K562 (cell line): ENCODE data around the gene NR5A2. TPM values are rescaled to one million over a fixed set of nuclear protein-coding genes. Genes with fewer than 3 reads are reported as not detected.

Experiments used
- ARHGAP35 ChIP-seq: fragments of 450-650 bp; IDR thresholded peaks from 2 replicates; pipeline ENCODE4 v1.6.1; 2018; ENCODE audit not compliant: partially characterized antibody
- CBX8 ChIP-seq: fragments of 200-600 bp; sonication (generic); IDR thresholded peaks from 2 replicates; pipeline ENCODE4 v1.6.1; 2012; ENCODE audit warnings: borderline replicate concordance, mixed run types, low read depth, mild to moderate bottlenecking, moderate library complexity, mixed read lengths, low read length, control low read depth, inconsistent platforms; ENCODE audit not compliant: poor library complexity, severe bottlenecking; ENCODE audit errors: extremely low read depth
- EWSR1 ChIP-seq: fragments of 450-650 bp; IDR thresholded peaks from 2 replicates; pipeline ENCODE4 v1.6.1; 2018; ENCODE audit warnings: borderline replicate concordance, mild to moderate bottlenecking, low read depth, moderate library complexity; ENCODE audit not compliant: partially characterized antibody
- JUNB ChIP-seq: fragments of 450-650 bp; formaldehyde crosslinking; conservative IDR thresholded peaks from 2 replicates; pipeline ENCODE4 v1.4.0; 2020; ENCODE audit warnings: mild to moderate bottlenecking
- MTA2 ChIP-seq: fragments of 450-650 bp; IDR thresholded peaks from 2 replicates; pipeline ENCODE4 v1.6.1; 2016; ENCODE audit warnings: low read depth
- NCOA2 ChIP-seq, 2 experiments: fragments of 450-650 bp; IDR thresholded peaks; 2 replicates each; pipeline ENCODE4 v1.6.1; 2018; ENCODE audit warnings: mild to moderate bottlenecking in 2 of 2, moderate library complexity in 1 of 2; ENCODE audit not compliant: partially characterized antibody in 2 of 2
- NR2C1 ChIP-seq, 2 experiments: fragments of 450-650 bp; IDR thresholded peaks; 2 replicates each; pipeline ENCODE4 v1.6.1; 2017; ENCODE audit warnings: mild to moderate bottlenecking in 2 of 2, antibody characterized with exemption in 1 of 2, inconsistent platforms in 1 of 2, missing compliant biosample characterization in 1 of 2, missing genetic modification characterization in 1 of 2
- PATZ1 ChIP-seq: fragments of 250-450 bp; sonication (Bioruptor Pico); IDR thresholded peaks from 2 replicates; pipeline ENCODE4 v1.5.0; 2020; ENCODE audit warnings: mild to moderate bottlenecking, borderline replicate concordance
- PHTF2 ChIP-seq: fragments of 250-450 bp; sonication (Bioruptor Pico); IDR thresholded peaks from 2 replicates; pipeline ENCODE4 v1.5.0; 2021; ENCODE audit warnings: mild to moderate bottlenecking
- PML ChIP-seq: IDR thresholded peaks from 2 replicates; pipeline ENCODE4 v1.6.1; 2012; ENCODE audit warnings: low read length, inconsistent platforms
- RFX1 ChIP-seq: fragments of 450-650 bp; IDR thresholded peaks from 2 replicates; pipeline ENCODE4 v1.6.1; 2016; ENCODE audit warnings: mild to moderate bottlenecking, moderate library complexity
- SIRT6 ChIP-seq: IDR thresholded peaks from one replicate; pipeline ENCODE4 v1.6.1; 2012; ENCODE audit warnings: low read depth, mild to moderate bottlenecking, control low read depth, inconsistent platforms, low read length, moderate library complexity
- STAT5A ChIP-seq: IDR thresholded peaks from 2 replicates; pipeline ENCODE4 v1.6.1; 2012; ENCODE audit warnings: low read length, inconsistent platforms, borderline replicate concordance
- TEAD4 ChIP-seq, 2 experiments: sonication (generic) in 1 of 2; formaldehyde crosslinking in 1 of 2; IDR thresholded peaks; 2 replicates each; pipeline versions ENCODE4 v1.6.1 to v1.8.0; 2012 to 2022; ENCODE audit warnings: borderline replicate concordance in 1 of 2, inconsistent platforms in 1 of 2, low read length in 1 of 2, mild to moderate bottlenecking in 1 of 2, missing genetic modification reagents in 1 of 2
- ZBTB26 ChIP-seq: fragments of 450-650 bp; formaldehyde crosslinking; IDR thresholded peaks from 2 replicates; pipeline ENCODE4 v1.4.0; 2022; ENCODE audit warnings: missing genetic modification characterization
- ZFX ChIP-seq: sonication (generic); formaldehyde crosslinking; IDR thresholded peaks from 2 replicates; pipeline ENCODE4 v1.8.0; 2022; ENCODE audit warnings: mild to moderate bottlenecking, missing genetic modification reagents, moderate library complexity
- ZNF282 ChIP-seq: sonication (generic); formaldehyde crosslinking; IDR thresholded peaks from 2 replicates; pipeline ENCODE4 v1.8.1; 2023; ENCODE audit warnings: missing genetic modification reagents
- ZNF408 ChIP-seq: fragments of 250-450 bp; sonication (Bioruptor Pico); IDR thresholded peaks from 2 replicates; pipeline ENCODE4 v1.4.0; 2020; ENCODE audit warnings: low read depth, mild to moderate bottlenecking, moderate library complexity
- ZNF551 ChIP-seq: fragments of 250-450 bp; sonication (Bioruptor Pico); IDR thresholded peaks from 2 replicates; pipeline ENCODE4 v1.5.0; 2021; ENCODE audit warnings: mild to moderate bottlenecking, moderate library complexity
- ZNF695 ChIP-seq: fragments of 450-650 bp; formaldehyde crosslinking; IDR thresholded peaks from 2 replicates; pipeline ENCODE4 v1.4.0; 2020; ENCODE audit warnings: mild to moderate bottlenecking, moderate library complexity
- polyA plus RNA-seq, 8 experiments: library from polyadenylated mRNA; depleted of rRNA in 4 of 8; stranded (reverse) in 5 of 8; unstranded in 3 of 8; fragments of >200 nt; fragmentation: Nextera tagmentation in 2 of 8; fragmentation: Illumina TruSeq in 1 of 8; extraction: Ambion mirVana in 2 of 8; extraction: Trizol in 1 of 8; gene quantifications; 2 replicates each; pipeline versions ENCODE4 v1.2.1 to v1.2.3, GENCODE V29; 2011 to 2014; ENCODE audit warnings: inconsistent platforms in 1 of 8, missing spikeins in 1 of 8
- total RNA-seq, 7 experiments: library from RNA; depleted of rRNA in 6 of 7; stranded (reverse); fragments of >200 nt in 6 of 7; fragmentation: Illumina TruSeq in 2 of 7; extraction: Trizol in 2 of 7; gene quantifications; 2 replicates each; pipeline versions ENCODE4 v1.2.1 to v1.2.3, GENCODE V29; 2011 to 2021; ENCODE audit warnings: low replicate concordance in 1 of 7
- TF ChIP-seq, protein P1 (sequence below): sonication (generic); formaldehyde crosslinking; IDR thresholded peaks from 2 replicates; pipeline ENCODE4 v1.8.0; 2022; ENCODE audit warnings: mild to moderate bottlenecking, missing genetic modification reagents

The NR5A2 gene
- total and polyA plus RNA-seq, 9 of the 15 experiments (the other 6 are each of a cell fraction or from before 2014, with no cell fraction given) = 0.13 to 0.40 (median 0.29) TPM

DNA sequence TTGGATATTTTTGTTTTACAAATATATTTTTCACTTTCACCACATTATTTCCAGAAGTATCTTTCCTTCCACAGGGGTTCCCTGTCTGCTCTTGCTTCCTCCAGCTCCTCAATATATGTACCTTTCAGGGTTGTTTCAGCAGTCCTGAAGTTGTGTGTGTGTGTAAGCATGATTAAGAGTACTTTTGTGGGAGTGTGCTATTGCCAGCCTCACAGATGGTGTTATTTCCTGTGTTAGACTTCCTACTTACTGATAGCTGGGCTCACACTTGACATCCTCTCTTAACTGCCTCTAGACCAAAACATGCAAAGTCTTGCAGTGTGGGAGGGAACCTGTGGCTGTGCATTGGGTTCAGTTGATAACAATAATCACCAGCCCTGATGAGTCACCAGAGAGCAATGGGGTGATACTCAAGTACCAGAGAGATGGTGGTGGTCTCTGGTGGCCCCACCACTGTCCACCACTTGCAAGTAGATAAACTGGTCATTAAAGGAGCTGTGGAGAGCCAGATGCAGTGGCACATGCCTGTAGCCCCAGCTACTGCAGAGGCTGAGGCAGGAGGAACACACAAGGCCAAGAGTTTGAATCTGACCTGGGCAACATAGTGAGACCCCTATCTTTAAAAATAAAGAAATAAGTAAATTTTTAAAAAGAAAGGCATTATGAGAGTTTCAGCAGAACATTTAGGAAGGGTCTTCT is 126.7 kb downstream of the NR5A2 start (continued):
- TF ChIP-seq NCOA2 (IDR thresholded peaks at IDR 0.05; ENCODE audit: partially characterized antibody in 2 of 2) = peak; percentile 60 to 69
- no peak; the same call in 1 of the 2 replicates for TF ChIP-seq NR2C1 (IDR thresholded peaks at IDR 0.05)
- TF ChIP-seq NR2C1 (tag; IDR thresholded peaks at IDR 0.05) = peak; percentile 66
- no peak for TF ChIP-seq ZBTB26
- TF ChIP-seq TEAD4 (IDR thresholded peaks at IDR 0.05; ENCODE audit: low read length) = peak; percentile 98
- no peak for TF ChIP-seq TEAD4 (CRISPR knock-in tag; IDR thresholded peaks at IDR 0.05; ENCODE audit: borderline replicate concordance)
- TF ChIP-seq ZNF551 (CRISPR knock-in tag) = no peak
- TF ChIP-seq, protein P1, sequence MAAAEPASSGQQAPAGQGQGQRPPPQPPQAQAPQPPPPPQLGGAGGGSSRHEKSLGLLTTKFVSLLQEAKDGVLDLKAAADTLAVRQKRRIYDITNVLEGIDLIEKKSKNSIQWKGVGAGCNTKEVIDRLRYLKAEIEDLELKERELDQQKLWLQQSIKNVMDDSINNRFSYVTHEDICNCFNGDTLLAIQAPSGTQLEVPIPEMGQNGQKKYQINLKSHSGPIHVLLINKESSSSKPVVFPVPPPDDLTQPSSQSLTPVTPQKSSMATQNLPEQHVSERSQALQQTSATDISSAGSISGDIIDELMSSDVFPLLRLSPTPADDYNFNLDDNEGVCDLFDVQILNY (CRISPR knock-in tag) = no peak
- TF ChIP-seq JUNB = peak; percentile 95
- peak; percentile 95 for TF ChIP-seq PML
- no peak for TF ChIP-seq EWSR1
- TF ChIP-seq ARHGAP35 = no peak
- TF ChIP-seq STAT5A = peak; percentile 91
- no peak for TF ChIP-seq ZNF408 (CRISPR knock-in tag)
- TF ChIP-seq SIRT6 = no peak
- peak; percentile 89 for TF ChIP-seq MTA2
- TF ChIP-seq CBX8 = no peak
- no peak for TF ChIP-seq ZNF282
- TF ChIP-seq RFX1 = no peak
- TF ChIP-seq ZNF695 (CRISPR knock-in tag) = no peak
- TF ChIP-seq ZFX (CRISPR knock-in tag) = no peak
- TF ChIP-seq PATZ1 (CRISPR knock-in tag) = no peak
- no peak for TF ChIP-seq PHTF2 (CRISPR knock-in tag)
